ENCODE data around the gene GRB7. TPM values are rescaled to one million over a fixed set of nuclear protein-coding genes. Genes with fewer than 3 reads are reported as not detected.
"Not testable (repeated sequence)": the region's sequence is repeated elsewhere in the genome, so short reads cannot be mapped to it uniquely, and the experiment has no call there.

GRB7 gene
- polyA plus RNA-seq (2012; ENCODE audit: low read depth, missing spikeins): 0.49 TPM

GRCh38 chr17:39737760-39738567, at the start of gene GRB7:
GRB7 (plus strand) TSS chr17:39737938; CDS start chr17:39742302, 4,364 bp downstream.
- TF ChIP-seq POLR2A (IDR thresholded peaks at IDR 0.05; ENCODE audit: low read depth, low read length) (no peak), POU2F2 (IDR thresholded peaks at IDR 0.05; ENCODE audit: low read depth, low read length) (no peak), TAF1 (IDR thresholded peaks at IDR 0.05; ENCODE audit: low read depth, low read length) (no peak), PAX5 (IDR thresholded peaks at IDR 0.05; ENCODE audit: insufficient read depth, low read length, severe bottlenecking) (no peak), POLR2AphosphoS5 (IDR thresholded peaks at IDR 0.05; ENCODE audit: low read depth, low read length) (no peak), SPI1 (IDR thresholded peaks at IDR 0.05; ENCODE audit: low read depth, low read length) (no peak)
- peak; percentile 55 for DNase-seq (ENCODE audit: insufficient read length, low spot score)
- no peak for FAIRE-seq

DNA sequence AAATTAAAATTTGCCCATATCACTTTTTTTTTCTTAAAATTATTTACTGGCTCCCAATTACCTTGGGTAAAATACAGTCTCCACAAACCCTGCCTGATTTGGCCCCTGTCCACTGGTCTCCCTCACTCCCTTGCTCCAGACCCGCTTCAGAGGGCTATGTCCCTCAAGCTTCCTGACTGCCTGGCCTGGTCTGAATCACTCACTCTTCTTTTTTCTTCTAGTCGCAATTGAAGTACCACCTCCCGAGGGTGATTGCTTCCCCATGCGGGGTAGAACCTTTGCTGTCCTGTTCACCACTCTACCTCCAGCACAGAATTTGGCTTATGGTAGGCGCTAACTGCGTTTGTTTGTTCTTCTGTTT, 49.3 kb upstream of the GRB7 start:
- TF ChIP-seq POLR2A (IDR thresholded peaks at IDR 0.05; ENCODE audit: low read depth, low read length) (no peak), POU2F2 (IDR thresholded peaks at IDR 0.05; ENCODE audit: low read depth, low read length) (no peak), SPI1 (IDR thresholded peaks at IDR 0.05; ENCODE audit: low read depth, low read length) (no peak), TAF1 (IDR thresholded peaks at IDR 0.05; ENCODE audit: low read depth, low read length) (no peak), PAX5 (IDR thresholded peaks at IDR 0.05; ENCODE audit: insufficient read depth, low read length, severe bottlenecking) (no peak), POLR2AphosphoS5 (IDR thresholded peaks at IDR 0.05; ENCODE audit: low read depth, low read length) (no peak)
- DNase-seq (ENCODE audit: insufficient read length, low spot score) (no peak), FAIRE-seq (no peak)

- no peak for DNase-seq (ENCODE audit: insufficient read length, low spot score)
- no peak for TF ChIP-seq PAX5 (IDR thresholded peaks at IDR 0.05; ENCODE audit: insufficient read depth, low read length, severe bottlenecking)
- TF ChIP-seq SPI1 (IDR thresholded peaks at IDR 0.05; ENCODE audit: low read depth, low read length): no peak
- TF ChIP-seq POLR2AphosphoS5 (IDR thresholded peaks at IDR 0.05; ENCODE audit: low read depth, low read length): no peak
- no peak for TF ChIP-seq POU2F2 (IDR thresholded peaks at IDR 0.05; ENCODE audit: low read depth, low read length)
- TF ChIP-seq POLR2A (IDR thresholded peaks at IDR 0.05; ENCODE audit: low read depth, low read length): no peak
- TF ChIP-seq TAF1 (IDR thresholded peaks at IDR 0.05; ENCODE audit: low read depth, low read length): no peak
- no peak for FAIRE-seq
Observed at GRCh38 chr17:39688945-39689344, 48.8 kb upstream of the GRB7 start.

DNA sequence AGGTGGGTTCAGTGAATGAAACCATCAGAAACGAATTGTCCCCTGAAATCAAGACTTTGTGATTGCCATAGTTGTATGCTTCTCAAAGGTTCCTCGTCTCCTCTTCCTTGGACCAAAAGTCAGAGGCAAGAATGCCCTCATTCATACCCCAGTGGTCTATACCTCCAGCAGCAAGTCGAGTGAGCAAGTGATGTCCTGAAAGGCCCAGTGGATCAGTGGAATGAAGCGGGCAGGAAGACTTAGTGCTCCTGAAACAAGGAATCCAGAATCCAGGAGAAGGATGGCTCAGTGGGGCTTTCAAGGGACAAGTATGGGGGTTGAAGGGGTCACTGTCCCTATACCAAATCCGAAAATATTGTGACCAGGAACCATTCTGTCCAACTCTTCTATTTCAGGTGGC, 43.1 kb upstream of the GRB7 start:
- no peak for DNase-seq (ENCODE audit: insufficient read length, low spot score)
- TF ChIP-seq POLR2AphosphoS5 (IDR thresholded peaks at IDR 0.05; ENCODE audit: low read depth, low read length) (no peak), POLR2A (IDR thresholded peaks at IDR 0.05; ENCODE audit: low read depth, low read length) (no peak), POU2F2 (IDR thresholded peaks at IDR 0.05; ENCODE audit: low read depth, low read length) (no peak), PAX5 (IDR thresholded peaks at IDR 0.05; ENCODE audit: insufficient read depth, low read length, severe bottlenecking) (no peak), TAF1 (IDR thresholded peaks at IDR 0.05; ENCODE audit: low read depth, low read length) (no peak), SPI1 (IDR thresholded peaks at IDR 0.05; ENCODE audit: low read depth, low read length) (no peak)
- FAIRE-seq: no peak

DNA sequence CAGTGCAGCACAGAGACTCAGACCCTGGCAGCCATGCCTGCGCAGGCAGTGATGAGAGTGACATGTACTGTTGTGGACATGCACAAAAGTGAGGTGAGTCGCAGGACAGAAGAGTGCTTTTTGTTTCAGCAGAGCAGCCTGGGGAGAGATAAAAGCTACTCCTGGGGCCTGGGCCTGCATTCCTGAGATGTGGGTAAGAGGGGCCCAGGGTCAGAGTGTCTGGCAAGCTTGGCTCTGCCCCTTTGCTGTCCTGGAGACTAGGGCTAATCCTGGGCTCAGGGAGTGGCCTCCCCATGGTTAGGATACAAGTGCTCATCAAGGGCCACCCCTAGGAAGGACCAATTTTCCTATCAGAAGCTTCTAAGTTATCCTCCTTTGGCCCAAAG, 42.7 kb upstream of the GRB7 start:
- DNase-seq (ENCODE audit: insufficient read length, low spot score): no peak
- TF ChIP-seq TAF1 (IDR thresholded peaks at IDR 0.05; ENCODE audit: low read depth, low read length) (no peak), SPI1 (IDR thresholded peaks at IDR 0.05; ENCODE audit: low read depth, low read length) (no peak), PAX5 (IDR thresholded peaks at IDR 0.05; ENCODE audit: insufficient read depth, low read length, severe bottlenecking) (no peak), POLR2AphosphoS5 (IDR thresholded peaks at IDR 0.05; ENCODE audit: low read depth, low read length) (no peak), POLR2A (IDR thresholded peaks at IDR 0.05; ENCODE audit: low read depth, low read length) (no peak), POU2F2 (IDR thresholded peaks at IDR 0.05; ENCODE audit: low read depth, low read length) (no peak)
- no peak for FAIRE-seq

- no peak for TF ChIP-seq POLR2A (IDR thresholded peaks at IDR 0.05; ENCODE audit: low read depth, low read length)
- no peak for TF ChIP-seq TAF1 (IDR thresholded peaks at IDR 0.05; ENCODE audit: low read depth, low read length)
- TF ChIP-seq POU2F2 (IDR thresholded peaks at IDR 0.05; ENCODE audit: low read depth, low read length): no peak
- TF ChIP-seq POLR2AphosphoS5 (IDR thresholded peaks at IDR 0.05; ENCODE audit: low read depth, low read length): no peak
- TF ChIP-seq PAX5 (IDR thresholded peaks at IDR 0.05; ENCODE audit: insufficient read depth, low read length, severe bottlenecking): no peak
- no peak for TF ChIP-seq SPI1 (IDR thresholded peaks at IDR 0.05; ENCODE audit: low read depth, low read length)
- FAIRE-seq (no peak), DNase-seq (ENCODE audit: insufficient read length, low spot score) (no peak)
Observed at GRCh38 chr17:39696731-39697130, 41.0 kb upstream of the GRB7 start.

DNA sequence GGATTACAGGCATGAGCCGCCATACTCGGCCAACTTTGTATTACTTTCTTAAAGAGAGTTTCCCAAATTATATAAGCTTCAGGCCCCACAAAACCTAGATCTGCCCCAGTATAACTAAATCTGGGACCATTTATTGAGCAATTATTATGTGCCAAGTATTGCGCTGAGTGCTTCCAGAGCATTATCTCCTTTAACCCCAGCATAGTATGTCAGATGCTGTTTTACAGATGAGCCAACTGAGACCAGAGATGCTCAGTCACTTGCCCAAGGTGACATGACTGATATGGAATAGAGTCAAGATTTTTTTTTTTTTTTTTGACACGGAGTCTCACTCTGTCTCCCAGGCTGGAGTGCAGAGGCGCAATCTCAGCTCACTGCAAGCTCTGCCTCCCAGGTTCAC, 39.8 kb upstream of the GRB7 start:
- DNase-seq (ENCODE audit: insufficient read length, low spot score) (no peak), FAIRE-seq (no peak)
- TF ChIP-seq POLR2A (IDR thresholded peaks at IDR 0.05; ENCODE audit: low read depth, low read length) (no peak), POLR2AphosphoS5 (IDR thresholded peaks at IDR 0.05; ENCODE audit: low read depth, low read length) (no peak), PAX5 (IDR thresholded peaks at IDR 0.05; ENCODE audit: insufficient read depth, low read length, severe bottlenecking) (no peak), SPI1 (IDR thresholded peaks at IDR 0.05; ENCODE audit: low read depth, low read length) (no peak), POU2F2 (IDR thresholded peaks at IDR 0.05; ENCODE audit: low read depth, low read length) (no peak), TAF1 (IDR thresholded peaks at IDR 0.05; ENCODE audit: low read depth, low read length) (no peak)

DNA sequence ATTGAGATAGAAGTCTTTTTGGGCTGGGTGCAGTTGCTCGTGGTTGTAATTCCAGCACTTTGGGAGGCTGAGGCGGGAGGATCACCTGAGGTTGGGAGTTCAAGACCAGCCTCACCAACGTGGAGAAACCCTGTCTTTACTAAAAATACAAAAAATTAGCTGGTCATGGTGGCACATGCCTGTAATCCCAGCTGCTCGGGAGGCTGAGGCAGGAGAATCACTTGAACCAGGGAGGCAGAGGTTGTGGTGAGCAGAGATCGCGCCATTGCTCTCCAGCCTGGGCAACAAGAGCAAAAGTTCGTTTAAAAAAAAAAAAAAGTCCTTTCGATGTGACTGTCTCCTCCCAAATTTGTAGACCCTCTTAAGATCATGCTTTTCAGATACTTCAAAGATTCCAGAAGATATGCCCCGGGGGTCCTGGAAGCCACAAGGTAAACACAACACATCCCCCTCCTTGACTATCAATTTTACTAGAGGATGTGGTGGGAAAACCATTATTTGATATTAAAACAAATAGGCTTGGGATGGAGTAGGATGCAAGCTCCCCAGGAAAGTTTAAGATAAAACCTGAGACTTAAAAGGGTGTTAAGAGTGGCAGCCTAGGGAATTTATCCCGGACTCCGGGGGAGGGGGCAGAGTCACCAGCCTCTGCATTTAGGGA, 38.5 kb upstream of the GRB7 start:
- not testable (repeated sequence) for FAIRE-seq; DNase-seq (ENCODE audit: insufficient read length, low spot score)

DNA sequence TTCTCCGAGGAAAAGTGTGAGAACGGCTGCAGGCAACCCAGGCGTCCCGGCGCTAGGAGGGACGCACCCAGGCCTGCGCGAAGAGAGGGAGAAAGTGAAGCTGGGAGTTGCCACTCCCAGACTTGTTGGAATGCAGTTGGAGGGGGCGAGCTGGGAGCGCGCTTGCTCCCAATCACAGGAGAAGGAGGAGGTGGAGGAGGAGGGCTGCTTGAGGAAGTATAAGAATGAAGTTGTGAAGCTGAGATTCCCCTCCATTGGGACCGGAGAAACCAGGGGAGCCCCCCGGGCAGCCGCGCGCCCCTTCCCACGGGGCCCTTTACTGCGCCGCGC, 38.0 kb upstream of the GRB7 start, which contains the start of gene ERBB2:
Gene ERBB2 (plus strand): TSS at position 247 of the 330 bp plus-strand sequence. CDS start 175 bp downstream, outside the sequence.
- no peak for FAIRE-seq
- no peak for TF ChIP-seq POU2F2 (IDR thresholded peaks at IDR 0.05; ENCODE audit: low read depth, low read length)
- TF ChIP-seq POLR2A (IDR thresholded peaks at IDR 0.05; ENCODE audit: low read depth, low read length): no peak
- TF ChIP-seq SPI1 (IDR thresholded peaks at IDR 0.05; ENCODE audit: low read depth, low read length): no peak
- TF ChIP-seq TAF1 (IDR thresholded peaks at IDR 0.05; ENCODE audit: low read depth, low read length): no peak
- no peak for TF ChIP-seq PAX5 (IDR thresholded peaks at IDR 0.05; ENCODE audit: insufficient read depth, low read length, severe bottlenecking)
- no peak for TF ChIP-seq POLR2AphosphoS5 (IDR thresholded peaks at IDR 0.05; ENCODE audit: low read depth, low read length)
- no peak for DNase-seq (ENCODE audit: insufficient read length, low spot score)

Data from GM12891 (cell line).